Measurements from ENCODE around the gene PTH1R.

The PTH1R gene

GRCh38 chr3:46930166-46930944, 52.8 kb downstream of the PTH1R start:
- no peak for DNase-seq (ENCODE audit: low spot score)

GRCh38 chr3:46930945-46931403, 53.5 kb downstream of the PTH1R start:
- no peak for DNase-seq (ENCODE audit: low spot score)

- no peak for DNase-seq (ENCODE audit: low spot score)
Measured at GRCh38 chr3:46931631-46932331, 54.3 kb downstream of the PTH1R start.

GRCh38 chr3:46932455-46933225, 55.1 kb downstream of the PTH1R start:
- no peak for DNase-seq (ENCODE audit: low spot score)

- DNase-seq (ENCODE audit: low spot score), result no peak
Measured at GRCh38 chr3:46933261-46933660, 55.7 kb downstream of the PTH1R start.

GRCh38 chr3:46934072-46934471, 56.6 kb downstream of the PTH1R start:
- no peak for DNase-seq (ENCODE audit: low spot score)

GRCh38 chr3:46934498-46935167, 57.1 kb downstream of the PTH1R start:
- no peak for DNase-seq (ENCODE audit: low spot score)

GRCh38 chr3:46935168-46935858, 57.8 kb downstream of the PTH1R start:
- DNase-seq (ENCODE audit: low spot score), result no peak

- DNase-seq (ENCODE audit: low spot score), result no peak
Measured at GRCh38 chr3:46935989-46936558, 58.6 kb downstream of the PTH1R start.

GRCh38 chr3:46936733-46937250, 59.3 kb downstream of the PTH1R start:
- DNase-seq (ENCODE audit: low spot score), result no peak

- no peak for DNase-seq (ENCODE audit: low spot score)
Measured at GRCh38 chr3:46938118-46938517, 60.6 kb downstream of the PTH1R start.

- DNase-seq (ENCODE audit: low spot score), result no peak
Measured at GRCh38 chr3:46939578-46940445, 62.3 kb downstream of the PTH1R start.

GRCh38 chr3:46942076-46942475, 64.6 kb downstream of the PTH1R start:
- DNase-seq (ENCODE audit: low spot score), result no peak

- no peak for DNase-seq (ENCODE audit: low spot score)
Measured at GRCh38 chr3:46942481-46943236, 65.1 kb downstream of the PTH1R start.

GRCh38 chr3:46943237-46944187, 66.0 kb downstream of the PTH1R start:
- DNase-seq (ENCODE audit: low spot score), result no peak

- DNase-seq (ENCODE audit: low spot score), result no peak
Measured at GRCh38 chr3:46944191-46944590, 66.7 kb downstream of the PTH1R start.

- no peak for DNase-seq (ENCODE audit: low spot score)
Measured at GRCh38 chr3:46946416-46946815, 68.9 kb downstream of the PTH1R start.

All from activated CD4-positive, alpha-beta T cell treated with anti-CD3 and anti-CD28 coated beads, Interleukin-2, Interleukin-4, amounts not matched to agents 100 ng/mL and 50 ng/mL, durations not matched to agents 16 hours and 8 hours (primary cell).